ENCODE measurements around the gene LLCFC1. TPM values are rescaled to one million over a fixed set of nuclear protein-coding genes. Genes with fewer than 3 reads are reported as not detected.

Gene LLCFC1
- not detected for total RNA-seq (2021; ENCODE audit: unreplicated experiment)
- not detected for polyA plus RNA-seq (2012; ENCODE audit: insufficient read length)
- not detected for Bru-seq, nascent RNA
- BruChase-seq, experiment 1, labeled RNA remaining after a 2-hour chase, result not detected
- BruChase-seq, experiment 2, labeled RNA remaining after a 6-hour chase, result not detected
- long read RNA-seq, result 0 reads

DNA sequence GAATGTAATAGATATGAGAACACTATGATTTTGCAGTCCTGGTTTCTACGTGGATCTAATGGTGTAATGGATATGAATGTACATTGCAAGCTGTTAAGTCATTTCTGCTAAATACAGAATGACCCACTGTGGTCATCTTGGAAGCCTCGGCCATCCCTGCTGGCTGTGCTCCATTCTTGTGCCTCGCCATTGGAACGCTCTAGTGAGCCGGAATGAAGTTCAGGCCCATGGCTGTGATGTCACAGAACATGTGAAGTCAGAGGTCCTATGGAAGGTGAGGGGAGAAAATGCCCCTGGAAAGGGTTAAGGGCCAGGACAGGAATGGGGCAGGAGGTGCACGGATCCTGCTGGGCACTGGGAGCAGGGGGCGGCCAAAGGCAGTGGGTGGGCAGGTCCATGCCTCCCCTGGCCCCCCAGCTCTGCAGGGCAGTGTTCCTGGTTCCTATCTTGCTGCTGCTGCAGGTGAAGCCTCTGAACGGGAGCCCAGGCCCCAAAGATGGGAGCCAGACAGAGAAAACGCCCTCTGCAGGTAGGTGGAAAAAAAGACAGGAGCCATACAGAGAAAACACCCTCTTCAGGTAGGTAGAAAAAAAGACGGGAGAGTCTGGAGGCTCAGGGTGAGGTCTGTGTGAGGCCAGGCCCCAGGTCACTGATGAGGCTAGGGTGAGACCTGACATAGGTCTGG is at the start of gene LLCFC1:
LLCFC1 (plus strand) TSS at position 259 of the 685 bp plus-strand sequence; CDS start at position 397, 138 bp downstream.
- BruUV-seq (replicated peaks), result no TSS peak

DNA sequence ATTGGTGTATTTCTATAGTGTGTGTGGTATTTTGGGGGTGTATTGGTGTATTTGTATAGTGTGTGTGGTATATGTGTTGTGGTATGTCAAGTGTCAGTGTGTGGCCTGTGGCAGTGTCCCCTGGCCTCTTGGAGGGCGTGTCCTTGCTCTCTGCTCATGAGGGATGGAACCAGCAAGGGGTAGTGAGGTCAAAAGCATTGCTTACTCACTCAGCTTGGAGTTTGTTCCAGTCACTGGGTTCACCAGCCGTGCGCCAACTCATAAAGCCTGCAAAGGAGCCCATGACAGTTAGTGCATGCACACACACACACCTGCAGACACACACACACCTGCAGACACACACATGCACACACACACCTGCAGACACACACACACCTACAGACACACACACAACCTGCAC is 49.5 kb upstream of the LLCFC1 start:
- H3K27me3 ChIP-seq (ENCODE audit: control insufficient read depth, insufficient read depth, low read length), result no peaks in the 10 kb centered on the region; the same call in 1 of the 2 replicates
- DNase-seq (ENCODE audit: low read depth, low spot score) (no peak), ATAC-seq (no peak)
- no TSS peak for BruUV-seq (replicated peaks)
- TF ChIP-seq TCF7L2 (IDR thresholded peaks at IDR 0.05; ENCODE audit: low read depth, low read length) (no peak), POLR2AphosphoS5 (IDR thresholded peaks at IDR 0.05; ENCODE audit: low read depth, low read length) (no peak), SIN3A (IDR thresholded peaks at IDR 0.05; ENCODE audit: borderline replicate concordance, insufficient read depth, low read depth, low read length) (no peak)
- TF ChIP-seq, protein P1, sequence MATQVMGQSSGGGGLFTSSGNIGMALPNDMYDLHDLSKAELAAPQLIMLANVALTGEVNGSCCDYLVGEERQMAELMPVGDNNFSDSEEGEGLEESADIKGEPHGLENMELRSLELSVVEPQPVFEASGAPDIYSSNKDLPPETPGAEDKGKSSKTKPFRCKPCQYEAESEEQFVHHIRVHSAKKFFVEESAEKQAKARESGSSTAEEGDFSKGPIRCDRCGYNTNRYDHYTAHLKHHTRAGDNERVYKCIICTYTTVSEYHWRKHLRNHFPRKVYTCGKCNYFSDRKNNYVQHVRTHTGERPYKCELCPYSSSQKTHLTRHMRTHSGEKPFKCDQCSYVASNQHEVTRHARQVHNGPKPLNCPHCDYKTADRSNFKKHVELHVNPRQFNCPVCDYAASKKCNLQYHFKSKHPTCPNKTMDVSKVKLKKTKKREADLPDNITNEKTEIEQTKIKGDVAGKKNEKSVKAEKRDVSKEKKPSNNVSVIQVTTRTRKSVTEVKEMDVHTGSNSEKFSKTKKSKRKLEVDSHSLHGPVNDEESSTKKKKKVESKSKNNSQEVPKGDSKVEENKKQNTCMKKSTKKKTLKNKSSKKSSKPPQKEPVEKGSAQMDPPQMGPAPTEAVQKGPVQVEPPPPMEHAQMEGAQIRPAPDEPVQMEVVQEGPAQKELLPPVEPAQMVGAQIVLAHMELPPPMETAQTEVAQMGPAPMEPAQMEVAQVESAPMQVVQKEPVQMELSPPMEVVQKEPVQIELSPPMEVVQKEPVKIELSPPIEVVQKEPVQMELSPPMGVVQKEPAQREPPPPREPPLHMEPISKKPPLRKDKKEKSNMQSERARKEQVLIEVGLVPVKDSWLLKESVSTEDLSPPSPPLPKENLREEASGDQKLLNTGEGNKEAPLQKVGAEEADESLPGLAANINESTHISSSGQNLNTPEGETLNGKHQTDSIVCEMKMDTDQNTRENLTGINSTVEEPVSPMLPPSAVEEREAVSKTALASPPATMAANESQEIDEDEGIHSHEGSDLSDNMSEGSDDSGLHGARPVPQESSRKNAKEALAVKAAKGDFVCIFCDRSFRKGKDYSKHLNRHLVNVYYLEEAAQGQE (IDR thresholded peaks at IDR 0.05; ENCODE audit: insufficient read depth in 1 of 2, low read depth in 2 of 2, low read length in 1 of 2), result no peak
- TF ChIP-seq, protein P2, sequence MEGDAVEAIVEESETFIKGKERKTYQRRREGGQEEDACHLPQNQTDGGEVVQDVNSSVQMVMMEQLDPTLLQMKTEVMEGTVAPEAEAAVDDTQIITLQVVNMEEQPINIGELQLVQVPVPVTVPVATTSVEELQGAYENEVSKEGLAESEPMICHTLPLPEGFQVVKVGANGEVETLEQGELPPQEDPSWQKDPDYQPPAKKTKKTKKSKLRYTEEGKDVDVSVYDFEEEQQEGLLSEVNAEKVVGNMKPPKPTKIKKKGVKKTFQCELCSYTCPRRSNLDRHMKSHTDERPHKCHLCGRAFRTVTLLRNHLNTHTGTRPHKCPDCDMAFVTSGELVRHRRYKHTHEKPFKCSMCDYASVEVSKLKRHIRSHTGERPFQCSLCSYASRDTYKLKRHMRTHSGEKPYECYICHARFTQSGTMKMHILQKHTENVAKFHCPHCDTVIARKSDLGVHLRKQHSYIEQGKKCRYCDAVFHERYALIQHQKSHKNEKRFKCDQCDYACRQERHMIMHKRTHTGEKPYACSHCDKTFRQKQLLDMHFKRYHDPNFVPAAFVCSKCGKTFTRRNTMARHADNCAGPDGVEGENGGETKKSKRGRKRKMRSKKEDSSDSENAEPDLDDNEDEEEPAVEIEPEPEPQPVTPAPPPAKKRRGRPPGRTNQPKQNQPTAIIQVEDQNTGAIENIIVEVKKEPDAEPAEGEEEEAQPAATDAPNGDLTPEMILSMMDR (IDR thresholded peaks at IDR 0.05), result no peak
- CTCF ChIA-PET, result no interaction called here
- H3K4me1 ChIP-seq (ENCODE audit: control insufficient read depth, insufficient read depth, low read length), result no peaks in the 10 kb centered on the region
- no peaks in the 10 kb centered on the region for H3K36me3 ChIP-seq (ENCODE audit: control insufficient read depth, insufficient read depth, low read length)
- in situ Hi-C loops (cut with HindIII; ENCODE audit: low pct_unique_long_range_greater_than_20kb, low sequenced_read_pairs), result no loop called here
- H3K9me3 ChIP-seq (ENCODE audit: control insufficient read depth, insufficient read depth, low read depth, low read length), result no peaks in the 10 kb centered on the region
- POLR2A ChIA-PET, result no interaction called here
- intact Hi-C loops (cut with micrococcal nuclease; ENCODE audit: unreplicated experiment), result no loop called here
- H3K4me3 ChIP-seq (ENCODE audit: low read depth in 2 of 2, low read length in 2 of 2), result no peak overlapping the region
- no peak overlapping the region for H3K27ac ChIP-seq (ENCODE audit: low read length)

More for the DNA sequence above, at the start of gene LLCFC1:
- no peak within 1 kb of the TSS for H3K4me3 ChIP-seq (ENCODE audit: low read depth in 2 of 2, low read length in 2 of 2)
- no peaks in the 10 kb centered on the region for H3K27me3 ChIP-seq (ENCODE audit: control insufficient read depth, insufficient read depth, low read length)
- no peak for DNase-seq (ENCODE audit: low read depth, low spot score)
- CTCF ChIA-PET, result no interaction called here
- no peaks in the 10 kb centered on the region for H3K4me1 ChIP-seq (ENCODE audit: control insufficient read depth, insufficient read depth, low read length)
- H3K9me3 ChIP-seq (ENCODE audit: control insufficient read depth, insufficient read depth, low read depth, low read length), result no peaks in the 10 kb centered on the region
- intact Hi-C loops (cut with micrococcal nuclease; ENCODE audit: unreplicated experiment), result no loop called here
- TF ChIP-seq, protein P2 (IDR thresholded peaks at IDR 0.05), result no peak; the same call in 1 of the 2 replicates
- no peak for TF ChIP-seq SIN3A (IDR thresholded peaks at IDR 0.05; ENCODE audit: borderline replicate concordance, insufficient read depth, low read depth, low read length)
- TF ChIP-seq TCF7L2 (IDR thresholded peaks at IDR 0.05; ENCODE audit: low read depth, low read length), result no peak
- TF ChIP-seq, protein P1 (IDR thresholded peaks at IDR 0.05; ENCODE audit: insufficient read depth in 1 of 2, low read depth in 2 of 2, low read length in 1 of 2), result no peak
- TF ChIP-seq POLR2AphosphoS5 (IDR thresholded peaks at IDR 0.05; ENCODE audit: low read depth, low read length), result no peak
- no peak for ATAC-seq
- H3K36me3 ChIP-seq (ENCODE audit: control insufficient read depth, insufficient read depth, low read length), result no peaks in the 10 kb centered on the region
- in situ Hi-C loops (cut with HindIII; ENCODE audit: low pct_unique_long_range_greater_than_20kb, low sequenced_read_pairs), result no loop called here
- no peak within 1 kb of the TSS for H3K27ac ChIP-seq (ENCODE audit: low read length)
- POLR2A ChIA-PET, result no interaction called here

Data from Panc1 (cell line).